ENCODE measurements around the gene DRD1. TPM values are rescaled to one million over a fixed set of nuclear protein-coding genes. Genes with fewer than 3 reads are reported as not detected.
"Not testable (repeated sequence)": the region's sequence is repeated elsewhere in the genome, so short reads cannot be mapped to it uniquely, and the experiment has no call there.

Gene DRD1
- polyA plus RNA-seq, 1 experiment, result not detected

- H3K4me3 ChIP-seq (ENCODE audit: low read depth, low read length), result no peak overlapping the region
- no peaks in the 10 kb centered on the region for H3K36me3 ChIP-seq (ENCODE audit: control insufficient read depth, insufficient read depth, low read length)
- no peaks in the 10 kb centered on the region; the same call in 1 of the 2 replicates for H3K27me3 ChIP-seq (ENCODE audit: control insufficient read depth, insufficient read depth, low read length)
- ChIA-PET POLR2A (no interaction called here), CTCF (no interaction called here)
- no peak for DNase-seq (ENCODE audit: low read depth)
- TF ChIP-seq CTCF (IDR thresholded peaks at IDR 0.05; ENCODE audit: insufficient read depth, low read depth, low read length), result no peak
Measured at GRCh38 chr5:175457466-175457865, 13.5 kb upstream of the DRD1 start.

GRCh38 chr5:175456105-175456742 is 12.2 kb upstream of the DRD1 start:
- Histone ChIP-seq H3K4me3 (ENCODE audit: low read depth, low read length) (no peak overlapping the region), H3K27me3 (ENCODE audit: control insufficient read depth, insufficient read depth, low read length) (no peaks in the 10 kb centered on the region; the same call in 1 of the 2 replicates), H3K36me3 (ENCODE audit: control insufficient read depth, insufficient read depth, low read length) (no peaks in the 10 kb centered on the region)
- TF ChIP-seq CTCF (IDR thresholded peaks at IDR 0.05; ENCODE audit: insufficient read depth, low read depth, low read length), result no peak
- DNase-seq (ENCODE audit: low read depth), result no peak
- POLR2A ChIA-PET, result no interaction called here
- CTCF ChIA-PET, result no interaction called here

- H3K27me3 ChIP-seq (ENCODE audit: control insufficient read depth, insufficient read depth, low read length); POLR2A ChIA-PET; H3K36me3 ChIP-seq (ENCODE audit: control insufficient read depth, insufficient read depth, low read length); DNase-seq (ENCODE audit: low read depth); H3K4me3 ChIP-seq (ENCODE audit: low read depth, low read length): not testable (repeated sequence)
- CTCF ChIA-PET, result interaction anchor here (1.0 kb wide), 1 partner anchor 10 kb away, joined by 3 read pairs; the partner anchor contains the start of gene DRD1
Measured at GRCh38 chr5:175454338-175454737, 10.4 kb upstream of the DRD1 start.

- CTCF ChIA-PET, result interaction anchor here (0.7 kb wide), 1 partner anchor 13 kb away, joined by 4 read pairs; no protein-coding TSS in a partner anchor
Measured at GRCh38 chr5:175452166-175452565, 8.2 kb upstream of the DRD1 start.

GRCh38 chr5:175448276-175448675 is 4.3 kb upstream of the DRD1 start:
- no peaks in the 10 kb centered on the region for H3K36me3 ChIP-seq (ENCODE audit: control insufficient read depth, insufficient read depth, low read length)
- DNase-seq (ENCODE audit: low read depth), result no peak

More at GRCh38 chr5:175452166-175452565, 8.2 kb upstream of the DRD1 start:
- no peak for DNase-seq (ENCODE audit: low read depth)
- Histone ChIP-seq H3K4me3 (ENCODE audit: low read depth, low read length) (no peak overlapping the region), H3K27me3 (ENCODE audit: control insufficient read depth, insufficient read depth, low read length) (peaks cover 1% of the 10 kb centered on the region), H3K36me3 (ENCODE audit: control insufficient read depth, insufficient read depth, low read length) (no peaks in the 10 kb centered on the region)
- POLR2A ChIA-PET, result no interaction called here
- TF ChIP-seq CTCF (IDR thresholded peaks at IDR 0.05; ENCODE audit: insufficient read depth, low read depth, low read length), result no peak

More at GRCh38 chr5:175448276-175448675, 4.3 kb upstream of the DRD1 start:
- H3K4me3 ChIP-seq (ENCODE audit: low read depth, low read length), result no peak overlapping the region
- ChIA-PET POLR2A (no interaction called here), CTCF (interaction anchor here (1.3 to 2.8 kb wide), 2 partner anchors 10 to 16 kb away, joined by 3 to 8 read pairs; no protein-coding TSS in a partner anchor)
- no peak for TF ChIP-seq CTCF (IDR thresholded peaks at IDR 0.05; ENCODE audit: insufficient read depth, low read depth, low read length)
- H3K27me3 ChIP-seq (ENCODE audit: control insufficient read depth, insufficient read depth, low read length), result peaks cover 3% of the 10 kb centered on the region
